ENCODE data around the gene GLRA3. TPM values are rescaled to one million over a fixed set of nuclear protein-coding genes. Genes with fewer than 3 reads are reported as not detected.

GLRA3 gene
- total RNA-seq, 1 donor from 2014 or later = not detected

GRCh38 chr4:174654634-174655033 lies 174.4 kb downstream of the GLRA3 start:
- Histone ChIP-seq H3K27ac (no peak overlapping the region), H3K27me3 (no peaks in the 10 kb centered on the region), H3K4me1 (no peaks in the 10 kb centered on the region), H3K36me3 (no peaks in the 10 kb centered on the region), H3K9me3 (no peaks in the 10 kb centered on the region), H3K4me3 (no peak overlapping the region)
- intact Hi-C loops (cut with DNase I) = no loop called here
- TF ChIP-seq, protein P1, sequence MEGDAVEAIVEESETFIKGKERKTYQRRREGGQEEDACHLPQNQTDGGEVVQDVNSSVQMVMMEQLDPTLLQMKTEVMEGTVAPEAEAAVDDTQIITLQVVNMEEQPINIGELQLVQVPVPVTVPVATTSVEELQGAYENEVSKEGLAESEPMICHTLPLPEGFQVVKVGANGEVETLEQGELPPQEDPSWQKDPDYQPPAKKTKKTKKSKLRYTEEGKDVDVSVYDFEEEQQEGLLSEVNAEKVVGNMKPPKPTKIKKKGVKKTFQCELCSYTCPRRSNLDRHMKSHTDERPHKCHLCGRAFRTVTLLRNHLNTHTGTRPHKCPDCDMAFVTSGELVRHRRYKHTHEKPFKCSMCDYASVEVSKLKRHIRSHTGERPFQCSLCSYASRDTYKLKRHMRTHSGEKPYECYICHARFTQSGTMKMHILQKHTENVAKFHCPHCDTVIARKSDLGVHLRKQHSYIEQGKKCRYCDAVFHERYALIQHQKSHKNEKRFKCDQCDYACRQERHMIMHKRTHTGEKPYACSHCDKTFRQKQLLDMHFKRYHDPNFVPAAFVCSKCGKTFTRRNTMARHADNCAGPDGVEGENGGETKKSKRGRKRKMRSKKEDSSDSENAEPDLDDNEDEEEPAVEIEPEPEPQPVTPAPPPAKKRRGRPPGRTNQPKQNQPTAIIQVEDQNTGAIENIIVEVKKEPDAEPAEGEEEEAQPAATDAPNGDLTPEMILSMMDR (IDR thresholded peaks at IDR 0.05) = no peak
- DNase-seq (ENCODE audit: low spot score in 2 of 2) = no peak

DNA sequence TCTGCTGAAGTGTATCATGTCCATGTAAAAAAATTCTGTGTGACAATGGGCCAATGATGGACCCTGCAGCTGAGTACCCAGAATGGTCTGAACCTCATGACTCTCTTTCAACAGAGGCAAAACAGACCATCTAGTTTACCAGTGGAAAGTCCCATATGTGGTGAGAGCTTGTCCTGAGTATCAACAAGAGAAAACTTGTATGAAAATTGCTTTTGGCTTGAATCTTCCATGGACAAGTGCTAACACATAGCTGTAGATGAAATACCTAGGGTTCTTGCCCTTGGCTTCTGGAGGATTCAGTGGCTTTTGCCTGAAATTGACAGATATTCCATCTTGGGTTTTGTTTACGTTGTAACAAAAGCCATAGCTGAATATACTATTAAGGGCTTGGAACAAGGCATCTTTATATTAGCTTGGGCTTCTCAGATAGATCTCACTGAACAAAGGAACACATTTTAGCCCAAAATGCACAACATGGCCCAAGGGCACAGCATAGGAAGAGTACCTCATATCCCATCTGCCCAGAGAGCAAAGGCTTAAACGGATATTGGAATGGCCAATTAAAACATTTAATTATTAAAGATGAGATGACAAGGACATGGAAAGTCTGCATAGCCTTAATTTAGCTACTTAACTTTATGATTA lies 178.2 kb downstream of the GLRA3 start:
- H3K27me3 ChIP-seq = no peaks in the 10 kb centered on the region
- intact Hi-C loops (cut with DNase I) = no loop called here
- no peaks in the 10 kb centered on the region for H3K4me1 ChIP-seq
- no peaks in the 10 kb centered on the region for H3K36me3 ChIP-seq
- no peak overlapping the region for H3K27ac ChIP-seq
- no peak overlapping the region for H3K4me3 ChIP-seq
- no peaks in the 10 kb centered on the region for H3K9me3 ChIP-seq
- DNase-seq (ENCODE audit: low spot score in 2 of 2) = no peak
- TF ChIP-seq, protein P1 (IDR thresholded peaks at IDR 0.05) = no peak

DNA sequence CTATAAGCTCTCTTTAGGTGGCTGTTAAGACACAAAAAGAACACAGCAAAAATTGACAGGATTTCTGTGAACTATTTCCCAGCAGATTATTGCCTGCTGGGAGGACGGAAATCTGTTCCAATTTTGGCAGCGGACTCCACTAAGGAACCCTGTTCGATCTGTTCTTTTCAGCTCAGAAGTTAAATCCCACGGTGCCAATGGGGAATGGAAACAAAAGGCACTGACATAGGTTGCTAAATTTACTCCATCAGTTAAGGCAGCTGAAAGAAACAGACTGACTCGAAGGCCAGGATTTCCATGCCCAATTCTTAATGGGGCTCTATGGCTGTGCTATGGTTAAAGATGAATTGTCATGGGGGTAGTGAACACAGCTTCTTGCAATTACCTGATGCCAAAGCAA lies 180.2 kb downstream of the GLRA3 start:
- Histone ChIP-seq H3K4me1 (no peaks in the 10 kb centered on the region), H3K9me3 (no peaks in the 10 kb centered on the region), H3K4me3 (no peak overlapping the region), H3K36me3 (no peaks in the 10 kb centered on the region), H3K27ac (no peak overlapping the region), H3K27me3 (no peaks in the 10 kb centered on the region)
- DNase-seq (ENCODE audit: low spot score in 2 of 2) = no peak
- TF ChIP-seq, protein P1 (IDR thresholded peaks at IDR 0.05) = no peak
- intact Hi-C loops (cut with DNase I) = no loop called here

DNA sequence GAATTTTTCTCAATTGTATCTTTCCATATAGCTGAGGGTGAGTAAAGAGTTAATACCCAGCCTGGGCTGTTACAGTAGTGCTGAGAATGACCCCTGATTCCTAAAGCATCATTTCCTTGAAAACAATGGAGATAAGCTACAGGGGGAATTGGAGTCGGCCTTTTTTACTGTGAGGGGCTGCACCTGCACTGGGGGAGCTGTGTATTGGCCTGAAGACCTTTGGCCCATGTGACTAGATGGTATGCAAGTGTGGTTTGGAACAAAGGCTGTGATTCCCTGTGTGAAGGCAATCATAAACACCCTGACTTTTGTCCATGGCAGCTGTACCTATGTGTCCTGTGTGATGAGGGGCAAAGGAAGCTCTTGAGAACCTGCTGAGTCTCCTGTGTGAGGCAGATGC lies 182.7 kb downstream of the GLRA3 start:
- intact Hi-C loops (cut with DNase I) = no loop called here
- Histone ChIP-seq H3K4me3 (no peak overlapping the region), H3K36me3 (no peaks in the 10 kb centered on the region), H3K27me3 (no peaks in the 10 kb centered on the region), H3K27ac (no peak overlapping the region), H3K4me1 (no peaks in the 10 kb centered on the region), H3K9me3 (no peaks in the 10 kb centered on the region)
- TF ChIP-seq, protein P1 (IDR thresholded peaks at IDR 0.05) = no peak
- no peak for DNase-seq (ENCODE audit: low spot score in 2 of 2)

GRCh38 chr4:174640146-174640545 lies 188.9 kb downstream of the GLRA3 start:
- no peak for DNase-seq (ENCODE audit: low spot score in 2 of 2)
- intact Hi-C loops (cut with DNase I) = no loop called here
- no peak overlapping the region for H3K27ac ChIP-seq
- H3K9me3 ChIP-seq = no peaks in the 10 kb centered on the region
- TF ChIP-seq, protein P1 (IDR thresholded peaks at IDR 0.05) = no peak
- H3K27me3 ChIP-seq = no peaks in the 10 kb centered on the region
- H3K4me3 ChIP-seq = no peak overlapping the region
- no peaks in the 10 kb centered on the region for H3K4me1 ChIP-seq
- no peaks in the 10 kb centered on the region for H3K36me3 ChIP-seq

DNA sequence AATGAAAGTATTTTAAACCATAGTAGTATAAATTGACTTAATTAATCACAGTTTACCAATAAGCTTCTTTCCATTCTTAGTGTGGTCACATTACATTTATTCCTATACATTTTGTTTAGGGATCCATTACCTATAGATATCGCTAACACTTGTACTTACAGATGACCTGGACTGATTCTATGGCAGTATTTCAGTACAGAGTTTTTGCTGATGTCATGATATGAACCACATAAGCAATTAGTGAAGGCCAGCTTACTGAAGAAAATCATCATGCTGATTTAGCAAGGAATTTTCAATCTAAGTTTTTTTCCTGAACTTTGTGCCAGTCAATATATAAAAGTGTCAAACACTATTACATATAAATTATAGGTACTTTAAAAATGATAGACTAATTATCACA lies 193.3 kb downstream of the GLRA3 start:
- H3K27me3 ChIP-seq = no peaks in the 10 kb centered on the region
- TF ChIP-seq, protein P1 (IDR thresholded peaks at IDR 0.05) = no peak
- H3K9me3 ChIP-seq = no peaks in the 10 kb centered on the region
- intact Hi-C loops (cut with DNase I) = no loop called here
- no peaks in the 10 kb centered on the region for H3K4me1 ChIP-seq
- no peaks in the 10 kb centered on the region for H3K36me3 ChIP-seq
- DNase-seq (ENCODE audit: low spot score in 2 of 2) = no peak
- H3K4me3 ChIP-seq = no peak overlapping the region
- H3K27ac ChIP-seq = no peak overlapping the region
